Left renal pelvis (tissue), 4 donors: Measurements from ENCODE around the gene GLS2. TPM values are rescaled to one million over a fixed set of nuclear protein-coding genes. Genes with fewer than 3 reads are reported as not detected.
"Not testable (repeated sequence)": the region's sequence is repeated elsewhere in the genome, so short reads cannot be mapped to it uniquely, and the experiment has no call there.

Experiments
- DNase-seq, 4 donors: peaks; one replicate each; pipeline ENCODE4 v3.0.0-alpha.2; 2013; ENCODE audit warnings: low read depth in 4 of 4, low spot score in 3 of 4
- polyA plus RNA-seq, 4 donors: library from polyadenylated mRNA; unstranded; fragments of 120-200 nt; gene quantifications; one replicate each; pipeline ENCODE4 v1.2.1, GENCODE V29; 2013; ENCODE audit not compliant: insufficient read length in 4 of 4

GLS2 gene
- polyA plus RNA-seq, 4 donors, result 0.83 to 2.2 (median 1.8) TPM

DNA sequence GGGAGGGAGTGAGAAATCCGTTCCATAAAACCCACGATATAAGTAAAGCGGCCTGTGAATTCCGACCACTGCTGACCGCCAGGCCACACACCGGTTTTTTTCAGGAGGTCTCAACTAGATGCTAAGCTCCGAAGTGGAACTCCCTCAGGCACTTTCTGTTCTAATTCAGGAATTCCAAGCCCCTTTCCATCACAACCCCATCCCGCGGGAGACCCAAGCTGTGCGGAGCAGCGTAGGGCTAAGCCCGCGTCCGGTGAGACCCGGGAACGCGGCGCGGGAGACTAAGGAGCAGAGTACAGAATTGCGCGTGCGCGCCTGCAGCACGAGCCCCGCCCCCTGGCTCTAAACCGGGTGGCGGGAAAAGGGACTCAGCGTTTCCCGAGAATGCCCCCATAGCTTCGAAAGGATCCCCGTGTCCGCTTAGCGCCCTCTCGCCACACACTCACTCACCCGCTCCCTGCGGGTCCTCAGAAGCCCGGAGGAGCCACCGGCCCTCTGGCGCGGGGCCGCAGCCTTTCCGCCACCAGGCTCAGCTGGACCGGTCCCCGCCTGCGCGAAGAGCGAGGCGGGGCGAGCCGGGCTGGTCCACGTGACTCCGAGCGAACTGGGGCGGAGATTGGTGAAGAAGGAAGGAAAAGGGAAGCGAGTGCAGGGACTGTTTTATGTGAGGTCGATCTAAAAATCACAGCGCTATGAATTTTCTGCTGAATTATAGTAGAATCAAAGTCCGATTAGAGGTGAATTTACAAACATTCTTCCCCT lies 38.9 kb downstream of the GLS2 start, which contains the start of gene TIMELESS:
Gene TIMELESS (minus strand): TSS at position 567 of the 762 bp plus-strand sequence. CDS start 15,256 bp downstream, outside the sequence.
- DNase-seq, result peak; percentile 82 to 87 (median 85)

GRCh38 chr12:56443208-56443607 lies 44.8 kb downstream of the GLS2 start:
- DNase-seq, result not testable (repeated sequence)

GRCh38 chr12:56437430-56438176 lies 50.4 kb downstream of the GLS2 start:
- no peak for DNase-seq

GRCh38 chr12:56434828-56435227 lies 53.1 kb downstream of the GLS2 start:
- no peak for DNase-seq

DNA sequence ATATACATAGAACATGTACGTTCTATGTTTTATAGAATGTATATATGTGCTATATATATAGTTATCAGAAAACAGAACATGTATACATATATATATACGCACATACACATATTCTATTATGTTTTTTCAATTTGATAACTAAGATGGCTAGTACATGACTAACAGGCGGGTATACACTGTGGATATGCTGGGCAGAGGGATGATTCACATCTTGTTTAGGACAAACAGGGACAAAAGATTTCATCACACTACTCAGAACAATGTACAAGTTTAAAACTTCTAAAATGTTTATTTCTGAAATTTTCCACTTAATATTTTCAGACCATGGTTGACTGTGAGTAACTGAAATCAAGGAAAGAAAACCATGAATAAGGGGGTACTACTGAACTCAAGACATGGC lies 56.1 kb downstream of the GLS2 start:
- DNase-seq, result no peak

DNA sequence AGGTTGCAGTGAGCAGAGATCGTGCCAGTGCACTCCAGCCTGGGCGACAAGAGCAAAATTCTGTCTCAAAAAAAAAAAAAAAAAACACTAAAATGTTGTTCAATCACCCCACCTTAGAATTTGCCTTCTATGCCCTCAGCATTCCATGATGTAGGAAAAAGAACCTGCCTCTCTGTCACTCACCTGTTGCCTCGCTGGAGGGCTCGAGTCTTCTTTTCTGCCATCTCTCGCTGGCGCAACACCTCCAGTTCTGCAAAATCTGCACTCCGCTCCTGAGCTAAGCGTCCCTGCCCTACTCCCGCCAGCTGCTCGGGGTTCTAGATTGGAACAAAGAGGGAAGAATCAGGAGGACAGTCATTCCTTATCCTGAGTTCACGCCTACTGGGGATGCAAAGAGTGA lies 56.7 kb downstream of the GLS2 start:
- DNase-seq, result no peak

- DNase-seq, result no peak
Observed at GRCh38 chr12:56425940-56426438, 62.0 kb downstream of the GLS2 start.

DNA sequence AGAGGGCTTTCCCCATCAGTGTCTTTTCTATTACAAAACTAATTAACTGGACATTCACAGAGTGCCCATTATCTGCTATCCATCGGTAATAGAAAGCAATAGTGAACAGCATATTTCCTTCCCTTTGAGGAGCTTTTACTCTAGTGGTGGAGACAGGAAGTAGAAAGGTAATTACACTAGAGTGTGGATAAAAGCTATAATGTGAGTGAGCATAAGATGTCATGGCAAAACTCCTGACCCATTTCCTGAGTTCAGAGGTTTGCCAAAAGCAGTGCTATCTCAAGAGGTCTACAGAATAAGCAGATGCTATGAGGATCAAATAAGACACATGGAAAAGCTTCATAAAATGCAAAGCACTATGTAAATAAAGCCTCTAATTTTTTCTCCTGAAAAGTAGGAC lies 62.8 kb downstream of the GLS2 start:
- DNase-seq, result no peak

Other genes starting within 250 kb of the GLS2 start
- gene ANKRD52, start 229.8 kb downstream of the GLS2 start, polyA plus RNA-seq, result 10 to 100 TPM; 23.8 to 42.5 (median 28.9) TPM
- gene COQ10A, start 221.2 kb downstream of the GLS2 start, polyA plus RNA-seq, result 10 to 100 TPM; 11.0 to 21.2 (median 15.5) TPM
- gene CS, start 187.8 kb downstream of the GLS2 start, polyA plus RNA-seq, result 100 to 1,000 TPM; 114 to 224 (median 198) TPM
- 100 to 1,000 TPM in 3 of 4 donors, 10 to 100 TPM in 1; 95.9 to 159 (median 151) TPM for gene CNPY2, start 172.2 kb downstream of the GLS2 start, polyA plus RNA-seq
- 100 to 1,000 TPM in 2 of 4 donors, 10 to 100 TPM in 2; 48.7 to 116 (median 92.9) TPM for gene PAN2, start 154.2 kb downstream of the GLS2 start, polyA plus RNA-seq
- 1 to 10 TPM in 1 of 4 donors, under 1 TPM in 3; 0.57 to 1.3 (median 0.77) TPM for gene IL23A, start 149.3 kb downstream of the GLS2 start, polyA plus RNA-seq
- gene STAT2, start 128.1 kb downstream of the GLS2 start, polyA plus RNA-seq, result 100 to 1,000 TPM in 3 of 4 donors, 10 to 100 TPM in 1; 78.8 to 139 (median 105) TPM
- under 1 TPM in 1 of 4 donors, not detected in 3; 0.13 TPM for gene APOF, start 125.3 kb downstream of the GLS2 start, polyA plus RNA-seq
- 10 to 100 TPM; 22.4 to 45.4 (median 38.4) TPM for gene TIMELESS, start 38.7 kb downstream of the GLS2 start, polyA plus RNA-seq
- under 1 TPM in 1 of 4 donors, not detected in 3; 0.13 TPM for gene MIP, start 33.5 kb downstream of the GLS2 start, polyA plus RNA-seq
- gene SPRYD4, start 19.6 kb downstream of the GLS2 start, polyA plus RNA-seq, result 1 to 10 TPM; 2.4 to 6.1 (median 4.2) TPM
- 10 to 100 TPM; 32.3 to 46.9 (median 44.2) TPM for gene RBMS2, start 33.7 kb upstream of the GLS2 start, polyA plus RNA-seq
- gene BAZ2A, start 142.2 kb upstream of the GLS2 start, polyA plus RNA-seq, result 10 to 100 TPM; 56.3 to 99.8 (median 85.0) TPM
- gene ATP5F1B, start 157.8 kb upstream of the GLS2 start, polyA plus RNA-seq, result 1,000 to 10,000 TPM in 1 of 4 donors, 100 to 1,000 TPM in 3; 483 to 1,155 (median 920) TPM
- 100 to 1,000 TPM; 274 to 381 (median 335) TPM for gene PTGES3, start 200.1 kb upstream of the GLS2 start, polyA plus RNA-seq
- 1,000 to 10,000 TPM; 2,010 to 2,427 (median 2,183) TPM for gene NACA, start 237.1 kb upstream of the GLS2 start, polyA plus RNA-seq